Stimulated activated effector memory CD8-positive, alpha-beta T cell treated with anti-CD3 and anti-CD28 coated beads, Interleukin-12 subunit alpha, Interleukin-12 subunit beta, amount 100 ng/mL, for 72 hours (primary cell): ENCODE results near the gene CASQ1.

Experiments
- ATAC-seq: fragments of 150-1000 bp; cut with Tn5 transposase; 2 replicates; pipeline ENCODE4 v1.10.0; 2021
- DNase-seq, 2 donors: peaks; one replicate each; pipeline ENCODE4 v3.0.0; 2021 to 2022; ENCODE audit warnings: low spot score in 2 of 2
- H3K27ac Mint-ChIP-seq: one replicate; pipeline ENCODE4 v1.8.0; 2022; ENCODE audit warnings: mild to moderate bottlenecking, mixed read lengths
- H3K36me3 Mint-ChIP-seq: one replicate; pipeline ENCODE4 v1.8.0; 2022; ENCODE audit warnings: mild to moderate bottlenecking, mixed read lengths
- H3K4me1 Mint-ChIP-seq: one replicate; pipeline ENCODE4 v1.8.0; 2022; ENCODE audit warnings: mixed read lengths
- H3K4me3 Mint-ChIP-seq: one replicate; pipeline ENCODE4 v1.8.0; 2022; ENCODE audit warnings: mild to moderate bottlenecking, mixed read lengths
- H3K9me3 Mint-ChIP-seq: one replicate; pipeline ENCODE4 v1.8.0; 2022; ENCODE audit warnings: mixed read lengths

Gene CASQ1

GRCh38 chr1:160189649-160190625 lies at the start of gene CASQ1:
Gene CASQ1, plus strand, starts transcription at chr1:160190575. Its CDS starts 177 bp downstream, at chr1:160190752.
- DNase-seq: no peak

GRCh38 chr1:160143695-160144094 lies 46.7 kb upstream of the CASQ1 start:
- H3K4me3 Mint-ChIP-seq: no peak overlapping the region
- no peaks in the 10 kb centered on the region for H3K9me3 Mint-ChIP-seq
- DNase-seq (no peak), ATAC-seq (no peak)
- H3K4me1 Mint-ChIP-seq: no peaks in the 10 kb centered on the region
- no peak overlapping the region for H3K27ac Mint-ChIP-seq
- no peaks in the 10 kb centered on the region for H3K36me3 Mint-ChIP-seq

More at GRCh38 chr1:160189649-160190625, at the start of gene CASQ1:
- H3K36me3 Mint-ChIP-seq: no peaks in the 10 kb centered on the region
- no peaks in the 10 kb centered on the region for H3K9me3 Mint-ChIP-seq
- no peak for ATAC-seq
- no peaks in the 10 kb centered on the region for H3K4me1 Mint-ChIP-seq
- no peak within 1 kb of the TSS for H3K4me3 Mint-ChIP-seq
- H3K27ac Mint-ChIP-seq: no peak within 1 kb of the TSS

GRCh38 chr1:160144921-160145320 lies 45.5 kb upstream of the CASQ1 start:
- ATAC-seq: no peak
- Mint-ChIP-seq H3K4me1 (no peaks in the 10 kb centered on the region), H3K27ac (no peak overlapping the region)

GRCh38 chr1:160146107-160146506 lies 44.3 kb upstream of the CASQ1 start:
- Mint-ChIP-seq H3K36me3 (no peaks in the 10 kb centered on the region), H3K4me3 (no peak overlapping the region), H3K27ac (no peak overlapping the region), H3K9me3 (no peaks in the 10 kb centered on the region), H3K4me1 (no peaks in the 10 kb centered on the region)
- ATAC-seq: no peak
- DNase-seq: no peak

More at GRCh38 chr1:160144921-160145320, 45.5 kb upstream of the CASQ1 start:
- no peak overlapping the region for H3K4me3 Mint-ChIP-seq
- no peaks in the 10 kb centered on the region for H3K36me3 Mint-ChIP-seq
- H3K9me3 Mint-ChIP-seq: no peaks in the 10 kb centered on the region
- DNase-seq: no peak

- ATAC-seq (no peak), DNase-seq (no peak)
- Mint-ChIP-seq H3K9me3 (no peaks in the 10 kb centered on the region), H3K36me3 (no peaks in the 10 kb centered on the region), H3K27ac (no peak overlapping the region), H3K4me1 (no peaks in the 10 kb centered on the region), H3K4me3 (no peak overlapping the region)
Observed at GRCh38 chr1:160148121-160148520, 42.3 kb upstream of the CASQ1 start.

GRCh38 chr1:160149233-160149632 lies 41.1 kb upstream of the CASQ1 start:
- Mint-ChIP-seq H3K27ac (no peak overlapping the region), H3K36me3 (no peaks in the 10 kb centered on the region), H3K4me3 (no peak overlapping the region), H3K4me1 (no peaks in the 10 kb centered on the region), H3K9me3 (no peaks in the 10 kb centered on the region)
- no peak for DNase-seq
- no peak for ATAC-seq

GRCh38 chr1:160149716-160150115 lies 40.7 kb upstream of the CASQ1 start:
- ATAC-seq (no peak), DNase-seq (no peak)
- Mint-ChIP-seq H3K9me3 (no peaks in the 10 kb centered on the region), H3K4me3 (no peak overlapping the region), H3K27ac (no peak overlapping the region), H3K4me1 (no peaks in the 10 kb centered on the region), H3K36me3 (no peaks in the 10 kb centered on the region)

- Mint-ChIP-seq H3K36me3 (no peaks in the 10 kb centered on the region), H3K9me3 (no peaks in the 10 kb centered on the region), H3K4me3 (no peak within 1 kb of the TSS), H3K4me1 (no peaks in the 10 kb centered on the region), H3K27ac (no peak within 1 kb of the TSS)
- no peak for DNase-seq
- ATAC-seq: no peak
Observed at GRCh38 chr1:160151303-160151702, 39.1 kb upstream of the CASQ1 start, which contains the start of gene ATP1A4. Gene ATP1A4, plus strand, starts transcription at chr1:160151603. Its CDS starts 438 bp downstream, at chr1:160152041.

- H3K4me3 Mint-ChIP-seq: no peak overlapping the region
- H3K9me3 Mint-ChIP-seq: no peaks in the 10 kb centered on the region
- no peaks in the 10 kb centered on the region for H3K4me1 Mint-ChIP-seq
- ATAC-seq (no peak), DNase-seq (no peak)
- no peaks in the 10 kb centered on the region for H3K36me3 Mint-ChIP-seq
- H3K27ac Mint-ChIP-seq: no peak overlapping the region
Observed at GRCh38 chr1:160154790-160155189, 35.6 kb upstream of the CASQ1 start.

GRCh38 chr1:160156361-160156760 lies 34.0 kb upstream of the CASQ1 start:
- ATAC-seq (no peak), DNase-seq (no peak)
- Mint-ChIP-seq H3K9me3 (no peaks in the 10 kb centered on the region), H3K4me3 (no peak overlapping the region), H3K36me3 (no peaks in the 10 kb centered on the region), H3K4me1 (no peaks in the 10 kb centered on the region), H3K27ac (no peak overlapping the region)

- ATAC-seq: no peak
- no peak for DNase-seq
- H3K4me1 Mint-ChIP-seq: no peaks in the 10 kb centered on the region
- no peaks in the 10 kb centered on the region for H3K9me3 Mint-ChIP-seq
- H3K36me3 Mint-ChIP-seq: no peaks in the 10 kb centered on the region
- H3K27ac Mint-ChIP-seq: no peak overlapping the region
- no peak overlapping the region for H3K4me3 Mint-ChIP-seq
Observed at GRCh38 chr1:160157174-160157573, 33.2 kb upstream of the CASQ1 start.

- Mint-ChIP-seq H3K4me1 (no peaks in the 10 kb centered on the region), H3K4me3 (no peak overlapping the region), H3K27ac (no peak overlapping the region), H3K9me3 (no peaks in the 10 kb centered on the region), H3K36me3 (no peaks in the 10 kb centered on the region)
- no peak for DNase-seq
- ATAC-seq: no peak
Observed at GRCh38 chr1:160158031-160158430, 32.3 kb upstream of the CASQ1 start.

- no peaks in the 10 kb centered on the region for H3K4me1 Mint-ChIP-seq
- H3K36me3 Mint-ChIP-seq: no peaks in the 10 kb centered on the region
- DNase-seq (no peak), ATAC-seq (no peak)
- no peak overlapping the region for H3K4me3 Mint-ChIP-seq
- H3K27ac Mint-ChIP-seq: no peak overlapping the region
- no peaks in the 10 kb centered on the region for H3K9me3 Mint-ChIP-seq
Observed at GRCh38 chr1:160158534-160158933, 31.8 kb upstream of the CASQ1 start.

- no peaks in the 10 kb centered on the region for H3K9me3 Mint-ChIP-seq
- H3K4me1 Mint-ChIP-seq: no peaks in the 10 kb centered on the region
- H3K4me3 Mint-ChIP-seq: no peak overlapping the region
- H3K36me3 Mint-ChIP-seq: no peaks in the 10 kb centered on the region
- no peak for ATAC-seq
- H3K27ac Mint-ChIP-seq: no peak overlapping the region
- DNase-seq: no peak
Observed at GRCh38 chr1:160159846-160160245, 30.5 kb upstream of the CASQ1 start.

- Mint-ChIP-seq H3K9me3 (no peaks in the 10 kb centered on the region), H3K27ac (peak overlapping the region; percentile 29), H3K4me1 (peaks cover 7% of the 10 kb centered on the region), H3K4me3 (no peak overlapping the region), H3K36me3 (no peaks in the 10 kb centered on the region)
- DNase-seq (no peak), ATAC-seq (peak; percentile 24)
Observed at GRCh38 chr1:160161965-160162705, 28.2 kb upstream of the CASQ1 start.
